ENCODE results near the gene INPP5A.
A peak's percentile ranks its signal among the peaks of the same experiment; 100 is the strongest.

Gene INPP5A

GRCh38 chr10:132711613-132712121 is 174.1 kb downstream of the INPP5A start:
- DNase-seq = no peak

DNA sequence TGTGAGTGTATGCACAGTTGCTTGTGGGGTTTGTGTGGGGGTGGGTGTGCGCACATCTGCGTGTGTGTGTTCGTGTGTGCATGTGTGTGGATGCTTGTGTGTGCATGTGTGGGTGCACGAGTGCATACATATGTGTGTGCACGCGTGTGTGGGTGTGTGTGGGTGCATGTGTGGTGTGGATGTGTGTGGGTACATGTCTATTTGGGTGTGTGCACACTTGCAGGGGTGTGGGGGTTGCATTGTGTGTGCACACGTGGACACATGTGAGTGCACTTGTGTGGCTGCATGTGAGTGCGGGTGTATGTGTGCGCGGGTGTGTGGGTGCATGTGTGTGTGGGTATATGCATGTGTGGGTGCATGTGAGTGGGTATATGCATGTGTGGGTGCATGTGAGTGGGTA is 174.7 kb downstream of the INPP5A start:
- no peak for DNase-seq

DNA sequence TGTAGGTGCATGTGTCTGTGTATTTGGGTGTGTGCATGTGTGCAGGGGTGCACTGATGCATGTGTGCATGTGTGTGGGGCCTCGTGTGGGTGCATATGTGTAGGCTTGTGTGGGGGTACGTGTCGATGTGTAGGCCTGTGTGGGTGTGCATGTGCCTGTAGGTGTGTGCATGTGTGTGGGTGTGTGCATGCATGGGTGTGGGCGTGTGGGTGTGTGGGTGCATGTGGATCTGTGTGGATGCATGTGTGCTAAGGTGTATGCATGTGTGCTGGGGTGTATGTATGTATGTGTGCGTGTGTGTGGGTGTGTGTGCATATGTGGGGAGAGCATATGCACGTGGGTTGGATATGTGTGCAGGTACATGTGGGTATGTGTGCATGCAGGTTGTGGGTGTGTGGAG is 175.2 kb downstream of the INPP5A start:
- no peak for DNase-seq

GRCh38 chr10:132713421-132714095 is 176.0 kb downstream of the INPP5A start:
- DNase-seq = no peak

DNA sequence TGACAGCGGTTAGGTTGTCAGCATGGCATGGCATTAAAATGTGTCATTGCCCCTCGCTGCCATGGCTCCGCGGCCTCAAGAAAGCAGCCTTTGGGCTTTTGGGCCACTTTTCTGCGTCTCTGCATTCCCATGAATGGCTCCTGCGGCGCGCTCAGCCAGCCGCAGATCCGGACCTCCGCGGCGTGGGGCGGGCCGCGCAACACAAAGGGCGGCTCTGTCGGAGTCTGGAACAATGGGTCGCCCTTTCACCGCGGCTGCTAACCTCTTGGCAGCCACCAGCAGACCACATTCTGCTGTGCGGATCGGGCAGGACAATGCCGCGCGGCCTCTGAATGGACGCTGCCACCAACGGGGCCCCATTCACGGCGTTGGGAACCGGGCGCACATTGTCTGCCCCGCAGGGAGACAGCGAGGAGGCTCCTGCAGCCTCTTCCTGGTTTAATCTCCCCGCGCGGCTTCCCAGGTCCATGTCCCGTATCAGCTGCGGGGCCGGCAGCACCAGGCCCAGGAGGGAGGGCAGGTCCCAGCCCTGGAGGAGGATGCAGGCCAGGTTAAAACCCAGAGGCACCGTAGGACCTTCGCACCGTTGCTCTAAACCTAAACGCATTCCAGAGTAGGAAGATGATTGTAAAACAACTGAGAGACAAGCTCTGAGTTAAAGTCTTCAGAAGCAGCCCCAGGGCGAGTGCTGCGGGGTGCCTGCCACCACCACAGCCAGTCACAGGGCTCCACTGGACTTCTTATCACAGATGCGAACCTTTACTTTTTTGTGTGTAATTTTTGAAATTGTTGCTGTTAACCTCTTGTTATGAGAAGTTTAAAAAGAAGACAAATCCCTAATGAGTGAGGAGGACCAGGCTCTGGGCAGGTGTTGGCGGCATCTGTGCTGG is 176.8 kb downstream of the INPP5A start:
- DNase-seq = no peak

- no peak for DNase-seq
Observed at GRCh38 chr10:132714986-132715775, 177.6 kb downstream of the INPP5A start.

DNA sequence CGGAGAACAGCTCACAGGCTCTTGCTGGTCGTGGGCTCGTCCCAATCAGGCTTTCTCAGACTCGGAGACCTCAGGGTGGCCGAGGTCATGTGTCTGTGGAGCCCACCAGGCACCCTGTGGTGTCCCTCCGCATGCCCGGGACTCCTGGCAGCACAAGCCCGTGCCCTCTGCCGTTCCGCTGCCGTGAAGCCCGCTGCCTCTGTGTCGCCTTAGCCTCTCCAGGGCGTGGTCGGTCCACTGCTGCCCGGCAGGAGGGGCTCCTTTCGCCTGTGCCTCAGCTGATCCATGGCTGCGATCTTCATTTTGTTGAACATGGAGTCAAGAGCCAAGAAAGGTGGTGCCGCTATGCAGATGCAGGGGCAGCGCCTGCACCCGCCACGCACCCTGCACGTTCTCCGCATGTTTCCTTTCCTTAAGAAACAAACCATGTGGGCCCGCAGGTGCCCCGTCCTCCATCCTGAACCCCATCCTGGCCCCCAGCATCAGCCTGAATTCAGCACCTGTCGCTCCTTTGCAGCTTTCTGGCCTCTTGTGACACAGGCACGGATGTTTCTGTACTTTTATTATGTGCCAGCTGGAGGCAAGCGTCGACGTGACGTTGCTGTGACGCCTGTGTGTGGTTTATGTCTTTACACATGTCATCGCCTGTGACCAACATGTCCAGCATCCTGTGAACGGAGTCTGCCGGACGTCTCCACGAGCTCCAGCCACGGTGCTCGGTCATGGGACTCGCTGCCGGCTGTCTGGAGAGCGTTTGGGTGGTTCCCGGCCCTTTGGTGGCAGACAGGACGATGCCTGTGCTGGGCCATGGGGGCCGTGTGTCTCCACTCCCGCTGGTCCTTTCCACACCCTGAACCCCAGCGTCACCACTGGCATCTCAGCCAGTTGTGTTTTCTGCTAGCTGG is 178.4 kb downstream of the INPP5A start:
- DNase-seq = no peak

GRCh38 chr10:132716691-132717490 is 179.3 kb downstream of the INPP5A start:
- DNase-seq = no peak

GRCh38 chr10:132721725-132722124 is 184.1 kb downstream of the INPP5A start:
- DNase-seq = no peak

DNA sequence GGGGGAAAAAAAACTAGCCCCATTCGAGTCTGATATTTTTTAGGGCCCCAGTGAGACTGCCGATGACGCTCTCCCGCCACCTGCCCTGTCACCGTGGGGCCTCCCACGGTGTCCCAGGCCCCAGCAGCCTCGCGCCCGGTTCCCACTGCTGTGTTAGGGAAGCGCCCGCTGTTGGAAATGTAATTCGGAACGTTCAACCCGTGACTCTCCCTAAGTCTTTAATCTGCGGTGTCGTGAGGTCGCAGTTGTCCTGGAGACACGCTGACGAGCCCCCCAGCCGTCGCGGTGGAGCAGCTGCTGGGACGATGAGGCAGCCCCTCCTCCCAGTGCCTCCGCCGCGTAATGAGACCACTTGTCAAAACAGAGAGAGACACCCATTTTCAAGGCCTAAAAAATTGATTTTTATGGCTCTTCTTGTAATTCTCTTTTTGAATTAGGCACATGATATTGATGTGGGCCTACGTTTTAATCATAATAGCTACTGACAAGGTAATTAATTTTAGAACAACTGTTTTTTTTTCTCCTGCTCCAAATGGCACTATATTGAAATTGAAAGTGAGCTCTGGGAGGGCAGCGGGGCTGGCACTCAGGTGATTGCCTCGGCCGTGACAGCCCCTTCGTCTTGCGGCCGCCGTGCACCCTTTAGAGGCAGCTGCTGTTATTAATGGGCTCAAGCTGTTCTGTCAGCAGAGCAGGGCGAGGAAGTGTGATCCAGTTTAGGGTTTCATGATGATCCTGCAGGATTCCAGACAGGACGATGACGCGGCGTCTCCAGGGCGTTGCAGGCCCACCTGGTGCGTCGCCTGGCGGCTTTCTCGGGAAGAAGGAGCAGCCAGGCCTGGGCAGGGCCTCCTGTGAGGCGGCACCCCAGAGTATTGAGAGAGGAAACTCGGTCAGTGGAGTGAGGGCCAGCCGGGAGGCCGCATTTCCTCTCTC is 185.1 kb downstream of the INPP5A start:
- peak; percentile 81 for DNase-seq

- DNase-seq = no peak
Observed at GRCh38 chr10:132723330-132723970, 185.9 kb downstream of the INPP5A start.

DNA sequence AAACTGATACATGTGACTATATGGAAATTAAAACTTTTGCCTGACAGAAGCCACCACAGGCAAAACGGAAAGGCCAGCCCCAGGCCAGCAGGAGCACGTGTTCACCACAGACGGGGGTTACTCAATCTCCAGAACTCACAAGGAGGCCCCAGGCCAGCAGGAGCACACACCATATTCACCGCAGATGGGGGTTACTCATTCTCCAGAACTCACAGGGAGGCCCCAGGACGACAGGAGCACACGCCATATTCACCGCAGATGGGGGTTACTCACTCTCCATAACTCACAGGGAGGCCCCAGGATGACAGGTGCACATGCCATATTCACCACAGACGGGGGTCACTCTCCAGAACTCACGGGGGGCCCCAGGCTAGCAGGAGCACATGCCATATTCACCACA is 186.9 kb downstream of the INPP5A start:
- DNase-seq = no peak

- no peak for DNase-seq
Observed at GRCh38 chr10:132725202-132725601, 187.6 kb downstream of the INPP5A start.

DNA sequence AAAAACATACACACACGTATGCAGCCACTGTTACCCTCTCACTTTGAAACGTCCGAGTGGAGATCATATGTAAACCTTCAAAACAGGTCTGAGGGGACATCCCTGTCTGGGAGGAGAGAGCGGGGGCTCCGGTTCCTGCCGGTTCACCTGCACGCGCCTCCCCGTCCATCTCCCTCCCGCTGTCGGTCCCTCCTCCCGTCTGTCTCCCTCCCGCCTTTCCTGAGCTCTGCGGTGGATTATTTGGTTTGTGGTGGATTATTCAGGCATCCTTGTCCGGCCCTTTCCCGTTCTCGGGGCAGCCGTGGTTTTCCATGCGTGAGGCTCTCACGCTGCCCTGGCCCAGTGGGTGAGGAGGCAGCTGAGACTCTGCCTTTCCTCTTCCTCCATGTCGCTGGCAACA is 188.6 kb downstream of the INPP5A start:
- DNase-seq = no peak

- DNase-seq = no peak
Observed at GRCh38 chr10:132726951-132727350, 189.4 kb downstream of the INPP5A start.

DNA sequence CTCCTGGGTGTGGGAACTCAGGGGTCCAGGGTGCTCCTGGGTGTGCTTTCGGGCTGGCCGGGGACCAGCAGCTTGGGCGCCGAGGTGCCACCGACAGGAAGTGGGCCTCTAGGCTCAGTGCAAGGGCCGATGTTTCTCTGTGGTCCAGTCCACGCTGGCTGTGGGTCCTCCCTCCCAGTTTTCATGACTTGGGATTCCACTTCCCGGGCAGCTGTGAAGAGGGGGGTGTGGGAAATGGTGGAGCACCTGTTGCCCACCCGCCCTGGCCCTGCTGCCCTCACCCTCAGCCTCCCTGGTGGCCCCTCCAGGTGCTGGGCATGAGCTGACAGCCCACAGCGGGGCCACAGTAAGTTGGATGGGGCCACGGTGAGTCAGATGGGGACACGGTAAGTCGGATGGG is 189.8 kb downstream of the INPP5A start:
- no peak for DNase-seq

DNA sequence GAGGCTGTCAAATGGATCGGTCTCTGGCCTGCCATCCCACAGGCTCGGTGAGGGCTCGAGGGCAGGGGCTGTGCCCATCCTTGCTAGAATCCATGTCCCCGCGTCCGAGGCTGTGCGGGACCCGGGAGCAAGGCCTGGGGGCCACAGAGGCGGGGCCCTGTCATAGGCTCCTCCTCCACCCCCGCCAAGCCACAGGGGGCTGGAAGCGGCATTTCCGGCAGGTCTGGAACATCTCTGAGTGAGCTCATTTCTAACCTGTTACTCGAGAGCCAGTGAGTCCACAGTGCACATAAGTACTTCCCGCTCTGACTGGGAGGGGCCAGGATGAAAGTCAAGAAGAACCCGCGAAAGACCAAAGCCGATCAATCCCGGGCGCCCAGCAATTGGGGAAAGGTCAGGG is 190.7 kb downstream of the INPP5A start:
- DNase-seq = no peak

DNA sequence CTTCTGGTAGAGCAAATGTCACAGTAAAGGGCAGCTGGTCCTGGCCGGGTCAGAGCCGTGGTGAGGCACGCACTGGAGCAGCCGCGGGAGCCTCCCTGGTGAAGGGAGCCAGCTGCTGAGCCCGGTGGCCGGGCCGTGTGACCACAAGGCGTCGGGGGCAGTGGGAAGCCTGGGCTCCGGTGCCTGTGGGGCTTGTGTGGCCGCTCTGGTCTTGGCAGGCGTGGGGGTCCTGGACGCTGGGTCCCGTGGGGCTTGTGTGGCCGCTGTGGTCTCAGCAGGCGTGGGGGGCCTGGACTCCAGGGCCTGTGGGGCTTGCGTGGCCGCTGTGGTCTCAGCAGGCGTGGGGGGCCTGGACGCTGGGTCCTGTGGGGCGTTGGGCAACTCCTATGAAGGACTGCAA is 191.2 kb downstream of the INPP5A start:
- DNase-seq = no peak

DNA sequence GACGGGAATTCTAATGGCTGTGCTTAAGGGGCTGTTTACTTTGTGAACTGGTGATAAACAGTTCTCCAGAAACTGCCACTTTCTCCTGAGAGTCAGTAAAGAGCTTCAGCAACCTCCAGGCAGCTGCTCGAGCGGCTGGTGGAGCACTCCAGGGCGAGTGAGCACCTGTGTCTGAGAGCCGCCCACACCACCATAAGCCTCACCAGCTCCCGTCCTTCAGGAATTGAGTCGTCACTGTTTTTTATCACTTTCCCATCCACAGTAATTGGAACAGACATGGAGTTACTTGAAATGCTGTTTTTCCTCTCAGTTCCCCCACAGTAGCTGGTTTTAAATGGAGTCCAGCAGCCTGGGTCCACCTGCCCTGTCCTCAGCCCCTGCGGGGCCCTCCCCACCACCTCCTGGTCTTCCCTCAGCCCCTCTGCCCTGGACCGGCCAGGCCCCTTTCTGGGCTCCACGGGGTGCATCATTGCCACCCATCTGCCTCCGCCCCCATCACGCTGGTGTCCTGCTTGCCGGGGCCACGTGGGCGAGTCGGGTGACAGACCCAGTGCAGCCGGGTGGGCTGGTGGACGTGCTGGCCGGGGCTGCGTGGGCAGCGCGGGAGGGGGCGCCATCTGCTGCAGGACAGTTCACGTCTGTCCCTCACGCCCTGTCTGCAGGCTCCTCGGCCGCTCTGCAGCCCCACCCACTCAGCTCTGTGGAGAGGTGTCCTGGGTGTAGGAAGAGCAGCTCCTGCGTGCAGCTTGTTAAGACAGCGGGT is 192.4 kb downstream of the INPP5A start:
- DNase-seq = no peak

Measured in femur (tissue), 1 donor.